ENCODE data around the gene IFNA21. TPM values are rescaled to one million over a fixed set of nuclear protein-coding genes. Genes with fewer than 3 reads are reported as not detected.

Gene IFNA21
- total and polyA plus RNA-seq, 2 experiments from 2014 or later = not detected

DNA sequence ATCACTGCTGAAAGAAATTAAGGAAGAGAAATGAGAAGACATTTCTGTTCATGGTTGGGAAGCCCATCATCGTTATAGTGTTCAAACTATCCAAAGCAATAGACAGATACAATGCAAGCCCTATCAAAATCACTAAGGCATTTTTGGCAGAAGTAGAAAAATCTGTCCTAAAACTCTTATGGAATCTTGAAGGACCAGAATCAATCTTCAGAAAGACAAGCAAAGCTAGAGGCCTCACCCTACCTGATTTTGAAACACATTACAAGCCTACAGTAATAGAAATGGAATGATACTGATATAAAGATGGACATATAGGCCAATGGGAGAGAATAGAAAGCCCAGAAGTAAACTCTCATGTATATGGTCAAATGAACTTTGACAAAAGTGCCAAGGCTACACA, 4.9 kb upstream of the IFNA21 start:
- no peaks in the 10 kb centered on the region for H3F3A ChIP-seq (replicated peaks; ENCODE audit: low read depth)
- Mint-ChIP-seq H3K9me3 (no peaks in the 10 kb centered on the region), H3K4me3 (no peak overlapping the region), H3K36me3 (ENCODE audit: low read depth) (no peaks in the 10 kb centered on the region), H3K27ac (no peak overlapping the region), H3K27me3 (ENCODE audit: insufficient read depth, low read depth, poor library complexity) (peaks cover 1% of the 10 kb centered on the region), H3K4me1 (no peaks in the 10 kb centered on the region)
- no peaks in the 10 kb centered on the region for H3K27me3 ChIP-seq (ENCODE audit: insufficient read depth)
- ATAC-seq = no peak
- no peaks in the 10 kb centered on the region for H4K20me1 ChIP-seq (replicated peaks; ENCODE audit: insufficient read depth)
- no peaks in the 10 kb centered on the region for H3K4me1 ChIP-seq (ENCODE audit: insufficient read depth)
- no peak overlapping the region for H3K27ac ChIP-seq (ENCODE audit: low read depth)
- no peak overlapping the region for H2AFZ ChIP-seq
- H3K9me2 ChIP-seq (ENCODE audit: insufficient read depth) = no peaks in the 10 kb centered on the region
- no peak overlapping the region for H3K4me3 ChIP-seq
- H3K4me2 ChIP-seq = no peak overlapping the region
- TF ChIP-seq EZH2 (IDR thresholded peaks at IDR 0.05; ENCODE audit: low read depth, unreplicated experiment) (no peak), REST (IDR thresholded peaks at IDR 0.05; ENCODE audit: unreplicated experiment) (no peak), CTCF (conservative IDR thresholded peaks at IDR 0.05; ENCODE audit: low read depth in 2 of 2) (no peak), ZNF462 (CRISPR knock-in tag; IDR thresholded peaks at IDR 0.05) (no peak), CREB1 (CRISPR knock-in tag; IDR thresholded peaks at IDR 0.05; ENCODE audit: low read depth) (no peak), ZNF331 (CRISPR knock-in tag; IDR thresholded peaks at IDR 0.05; ENCODE audit: low read depth) (no peak), JUNB (IDR thresholded peaks at IDR 0.05; ENCODE audit: unreplicated experiment) (no peak), STAT1 (IDR thresholded peaks at IDR 0.05; ENCODE audit: unreplicated experiment) (no peak), EZH2phosphoT487 (IDR thresholded peaks at IDR 0.05; ENCODE audit: unreplicated experiment) (no peak), ZNF114 (CRISPR knock-in tag; IDR thresholded peaks at IDR 0.05) (no peak)
- TF ChIP-seq, protein P1, sequence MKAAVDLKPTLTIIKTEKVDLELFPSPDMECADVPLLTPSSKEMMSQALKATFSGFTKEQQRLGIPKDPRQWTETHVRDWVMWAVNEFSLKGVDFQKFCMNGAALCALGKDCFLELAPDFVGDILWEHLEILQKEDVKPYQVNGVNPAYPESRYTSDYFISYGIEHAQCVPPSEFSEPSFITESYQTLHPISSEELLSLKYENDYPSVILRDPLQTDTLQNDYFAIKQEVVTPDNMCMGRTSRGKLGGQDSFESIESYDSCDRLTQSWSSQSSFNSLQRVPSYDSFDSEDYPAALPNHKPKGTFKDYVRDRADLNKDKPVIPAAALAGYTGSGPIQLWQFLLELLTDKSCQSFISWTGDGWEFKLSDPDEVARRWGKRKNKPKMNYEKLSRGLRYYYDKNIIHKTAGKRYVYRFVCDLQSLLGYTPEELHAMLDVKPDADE (IDR thresholded peaks at IDR 0.05) = no peak
- H3K79me2 ChIP-seq (replicated peaks; ENCODE audit: insufficient read depth) = no peaks in the 10 kb centered on the region
- H3K36me3 ChIP-seq (ENCODE audit: insufficient read depth) = no peaks in the 10 kb centered on the region
- DNase-seq (ENCODE audit: low spot score) = no peak

Data from GM23338 (cell line).